Measurements from ENCODE around the gene UBAC2.

DNA sequence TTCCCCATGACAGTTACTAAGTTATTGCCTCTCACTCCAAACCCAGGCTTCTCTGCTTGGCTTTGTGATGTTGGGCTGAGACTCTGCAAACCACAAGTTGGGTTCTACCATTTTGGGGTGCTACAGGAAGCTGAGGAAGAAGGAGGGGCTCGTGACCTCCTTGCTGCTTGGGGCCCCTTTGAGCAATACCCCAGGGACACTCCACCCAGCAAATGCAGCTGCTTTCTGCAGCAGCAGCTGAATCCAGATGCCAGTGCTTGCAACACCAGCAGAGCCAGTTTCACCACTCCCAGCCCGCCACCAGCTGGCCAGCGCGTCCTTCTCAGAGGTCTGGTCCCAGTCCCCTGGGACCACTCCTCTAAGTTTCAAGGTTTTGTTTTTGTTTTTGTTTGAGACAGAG is 22.0 kb upstream of the UBAC2 start:
- TF ChIP-seq, protein P1, sequence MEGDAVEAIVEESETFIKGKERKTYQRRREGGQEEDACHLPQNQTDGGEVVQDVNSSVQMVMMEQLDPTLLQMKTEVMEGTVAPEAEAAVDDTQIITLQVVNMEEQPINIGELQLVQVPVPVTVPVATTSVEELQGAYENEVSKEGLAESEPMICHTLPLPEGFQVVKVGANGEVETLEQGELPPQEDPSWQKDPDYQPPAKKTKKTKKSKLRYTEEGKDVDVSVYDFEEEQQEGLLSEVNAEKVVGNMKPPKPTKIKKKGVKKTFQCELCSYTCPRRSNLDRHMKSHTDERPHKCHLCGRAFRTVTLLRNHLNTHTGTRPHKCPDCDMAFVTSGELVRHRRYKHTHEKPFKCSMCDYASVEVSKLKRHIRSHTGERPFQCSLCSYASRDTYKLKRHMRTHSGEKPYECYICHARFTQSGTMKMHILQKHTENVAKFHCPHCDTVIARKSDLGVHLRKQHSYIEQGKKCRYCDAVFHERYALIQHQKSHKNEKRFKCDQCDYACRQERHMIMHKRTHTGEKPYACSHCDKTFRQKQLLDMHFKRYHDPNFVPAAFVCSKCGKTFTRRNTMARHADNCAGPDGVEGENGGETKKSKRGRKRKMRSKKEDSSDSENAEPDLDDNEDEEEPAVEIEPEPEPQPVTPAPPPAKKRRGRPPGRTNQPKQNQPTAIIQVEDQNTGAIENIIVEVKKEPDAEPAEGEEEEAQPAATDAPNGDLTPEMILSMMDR (IDR thresholded peaks at IDR 0.05; ENCODE audit: borderline replicate concordance, extremely low read depth, low read length, poor library complexity, severe bottlenecking) = no peak
- no peak for TF ChIP-seq EZH2 (IDR thresholded peaks at IDR 0.05; ENCODE audit: borderline replicate concordance, low read depth, low read length, severe bottlenecking)

All from DND-41 (cell line).